Type B pancreatic cell (in vitro differentiated cells): ENCODE results near the gene DNMT1. TPM values are rescaled to one million over a fixed set of nuclear protein-coding genes. Genes with fewer than 3 reads are reported as not detected.
A peak's percentile ranks its signal among the peaks of the same experiment; 100 is the strongest.

Source experiments
- DNase-seq: peaks from one replicate; pipeline ENCODE4 v3.0.0; 2021; ENCODE audit warnings: mixed read lengths; ENCODE audit not compliant: unreplicated experiment; ENCODE audit errors: extremely low spot score
- H3K27ac Mint-ChIP-seq: 2 replicates; pipeline ENCODE4 v1.8.0; 2021; ENCODE audit warnings: mild to moderate bottlenecking, mixed read lengths
- H3K27me3 Mint-ChIP-seq: 2 replicates; pipeline ENCODE4 v1.8.0; 2021; ENCODE audit warnings: mixed read lengths
- H3K36me3 Mint-ChIP-seq: 2 replicates; pipeline ENCODE4 v1.8.0; 2021; ENCODE audit warnings: mixed read lengths
- H3K4me1 Mint-ChIP-seq: one replicate; pipeline ENCODE4 v1.8.0; 2021; ENCODE audit warnings: mixed read lengths; ENCODE audit not compliant: unreplicated experiment
- H3K4me3 Mint-ChIP-seq: 2 replicates; pipeline ENCODE4 v1.8.0; 2021; ENCODE audit warnings: mild to moderate bottlenecking, mixed read lengths
- H3K9me3 Mint-ChIP-seq: 2 replicates; pipeline ENCODE4 v1.8.0; 2021; ENCODE audit warnings: mixed read lengths
- total RNA-seq: library from RNA; stranded (reverse); gene quantifications from 2 replicates; pipeline ENCODE4 v1.2.1, GENCODE V29; 2021; ENCODE audit warnings: low replicate concordance
- TF ChIP-seq, protein P1 (sequence below): fragments of 200-600 bp; sonication (generic); conservative IDR thresholded peaks from 2 replicates; pipeline ENCODE4 v1.5.0; 2021; ENCODE audit warnings: antibody characterized with exemption, mild to moderate bottlenecking

The DNMT1 gene
- total RNA-seq, 1 donor from 2014 or later, result 167 TPM

DNA sequence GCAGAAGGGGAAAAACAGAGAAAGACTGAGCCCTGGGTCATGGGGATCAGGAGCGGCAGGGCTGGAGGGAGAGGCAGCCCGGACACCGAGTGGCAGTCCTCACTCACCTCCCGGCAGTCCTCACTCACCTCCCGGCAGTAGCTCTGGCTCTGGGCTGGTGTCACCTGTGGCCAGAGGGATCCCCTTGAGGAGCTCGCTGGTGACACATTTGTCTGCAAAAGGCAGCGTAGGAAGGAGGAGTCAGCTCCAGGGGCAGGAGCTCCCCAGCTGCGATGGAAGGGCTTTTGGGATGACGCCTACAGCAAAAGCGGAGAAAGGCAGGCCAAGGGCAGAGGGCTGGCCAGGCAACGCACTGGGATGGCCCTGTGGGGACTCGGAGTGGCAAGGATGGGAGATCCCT lies 75.8 kb downstream of the DNMT1 start:
- H3K9me3 Mint-ChIP-seq, result no peaks in the 10 kb centered on the region
- peak overlapping the region; percentile 76 for H3K27ac Mint-ChIP-seq
- H3K27me3 Mint-ChIP-seq, result no peaks in the 10 kb centered on the region
- no peaks in the 10 kb centered on the region for H3K4me1 Mint-ChIP-seq
- TF ChIP-seq, protein P1, sequence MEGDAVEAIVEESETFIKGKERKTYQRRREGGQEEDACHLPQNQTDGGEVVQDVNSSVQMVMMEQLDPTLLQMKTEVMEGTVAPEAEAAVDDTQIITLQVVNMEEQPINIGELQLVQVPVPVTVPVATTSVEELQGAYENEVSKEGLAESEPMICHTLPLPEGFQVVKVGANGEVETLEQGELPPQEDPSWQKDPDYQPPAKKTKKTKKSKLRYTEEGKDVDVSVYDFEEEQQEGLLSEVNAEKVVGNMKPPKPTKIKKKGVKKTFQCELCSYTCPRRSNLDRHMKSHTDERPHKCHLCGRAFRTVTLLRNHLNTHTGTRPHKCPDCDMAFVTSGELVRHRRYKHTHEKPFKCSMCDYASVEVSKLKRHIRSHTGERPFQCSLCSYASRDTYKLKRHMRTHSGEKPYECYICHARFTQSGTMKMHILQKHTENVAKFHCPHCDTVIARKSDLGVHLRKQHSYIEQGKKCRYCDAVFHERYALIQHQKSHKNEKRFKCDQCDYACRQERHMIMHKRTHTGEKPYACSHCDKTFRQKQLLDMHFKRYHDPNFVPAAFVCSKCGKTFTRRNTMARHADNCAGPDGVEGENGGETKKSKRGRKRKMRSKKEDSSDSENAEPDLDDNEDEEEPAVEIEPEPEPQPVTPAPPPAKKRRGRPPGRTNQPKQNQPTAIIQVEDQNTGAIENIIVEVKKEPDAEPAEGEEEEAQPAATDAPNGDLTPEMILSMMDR, result no peak
- DNase-seq, result no peak
- peak overlapping the region; percentile 96 for H3K4me3 Mint-ChIP-seq
- no peaks in the 10 kb centered on the region for H3K36me3 Mint-ChIP-seq

DNA sequence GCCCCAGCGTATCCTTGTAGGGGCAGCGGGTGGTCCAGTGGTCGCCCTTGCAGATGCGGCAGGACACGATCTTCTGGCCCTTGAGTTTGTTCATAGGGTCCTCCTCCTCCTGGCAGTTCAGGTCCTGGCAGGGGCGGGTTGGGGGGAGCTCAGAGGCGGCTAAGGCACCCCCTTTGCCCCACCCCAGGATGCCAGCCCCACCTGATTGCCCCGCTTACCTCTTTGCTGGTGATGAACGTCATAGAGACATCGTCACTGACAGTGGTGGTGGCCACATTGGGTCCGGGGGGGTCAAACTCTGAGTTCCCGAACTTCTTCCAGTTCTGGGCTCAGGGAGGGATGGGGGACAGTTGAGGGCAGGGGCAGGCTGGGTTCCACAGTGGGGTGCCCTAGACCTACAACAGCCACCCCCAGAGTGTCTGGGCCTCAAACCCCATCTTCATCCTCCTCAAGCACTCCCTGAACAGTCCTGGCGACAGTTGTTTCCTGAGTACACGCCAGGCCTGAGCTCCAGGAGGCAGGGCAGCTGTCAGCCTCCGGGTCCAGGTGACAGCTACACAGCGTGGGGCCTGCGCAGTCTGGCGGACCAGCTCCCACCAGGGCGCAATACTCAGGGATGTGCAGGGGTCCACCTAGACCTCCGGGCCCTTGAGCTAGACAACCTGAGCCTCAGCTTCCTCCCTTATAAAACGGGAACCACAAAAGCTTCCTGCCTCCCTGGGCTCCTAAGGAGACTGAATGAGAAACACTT lies 77.7 kb downstream of the DNMT1 start:
- TF ChIP-seq, protein P1, result no peak
- no peaks in the 10 kb centered on the region for H3K36me3 Mint-ChIP-seq
- no peak overlapping the region for H3K27ac Mint-ChIP-seq

DNA sequence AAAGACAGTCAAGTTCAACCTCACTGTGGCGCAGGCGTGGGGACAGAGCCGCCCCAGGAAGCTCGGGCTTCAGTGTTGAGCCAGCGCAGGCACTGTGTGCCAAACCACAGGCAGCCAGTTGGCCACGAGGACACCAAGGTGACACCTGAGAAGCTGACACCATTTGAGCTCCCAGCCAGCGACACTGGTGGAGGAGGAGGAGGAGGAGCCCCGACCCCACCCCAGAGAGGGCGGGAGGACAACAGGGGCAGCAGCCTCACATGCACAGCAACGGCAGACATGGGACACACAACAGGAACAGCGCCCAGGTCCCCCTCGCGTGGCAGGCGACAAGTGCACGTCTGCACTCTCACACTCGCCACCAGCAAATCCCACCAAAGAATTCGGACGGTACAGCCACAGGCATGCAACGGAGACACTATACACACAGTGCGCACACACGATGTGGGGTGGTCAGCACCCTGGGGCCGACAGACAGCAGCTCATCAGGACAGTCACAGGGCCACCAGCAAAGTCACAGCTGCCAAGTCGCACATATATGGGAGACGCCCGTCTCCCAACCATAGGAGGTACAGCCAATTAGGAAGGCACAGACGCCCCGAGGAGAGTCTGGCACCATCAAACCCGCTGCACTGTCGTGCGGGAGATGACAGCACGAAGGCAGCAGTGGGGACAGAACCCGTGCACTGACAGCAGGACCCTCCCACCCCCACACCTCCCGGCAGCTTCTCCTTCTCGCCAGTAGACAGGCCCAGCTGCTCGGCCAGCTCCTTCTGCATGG lies 78.5 kb downstream of the DNMT1 start:
- Mint-ChIP-seq H3K4me1 (peaks cover 4% of the 10 kb centered on the region), H3K4me3 (peak overlapping the region; percentile 34), H3K36me3 (no peaks in the 10 kb centered on the region), H3K27me3 (no peaks in the 10 kb centered on the region), H3K9me3 (no peaks in the 10 kb centered on the region), H3K27ac (no peak overlapping the region)
- DNase-seq, result no peak
- TF ChIP-seq, protein P1, result no peak

More for the DNA sequence above, 77.7 kb downstream of the DNMT1 start:
- Mint-ChIP-seq H3K27me3 (no peaks in the 10 kb centered on the region), H3K9me3 (no peaks in the 10 kb centered on the region), H3K4me1 (peaks cover 4% of the 10 kb centered on the region), H3K4me3 (peak overlapping the region; percentile 28)
- no peak for DNase-seq

DNA sequence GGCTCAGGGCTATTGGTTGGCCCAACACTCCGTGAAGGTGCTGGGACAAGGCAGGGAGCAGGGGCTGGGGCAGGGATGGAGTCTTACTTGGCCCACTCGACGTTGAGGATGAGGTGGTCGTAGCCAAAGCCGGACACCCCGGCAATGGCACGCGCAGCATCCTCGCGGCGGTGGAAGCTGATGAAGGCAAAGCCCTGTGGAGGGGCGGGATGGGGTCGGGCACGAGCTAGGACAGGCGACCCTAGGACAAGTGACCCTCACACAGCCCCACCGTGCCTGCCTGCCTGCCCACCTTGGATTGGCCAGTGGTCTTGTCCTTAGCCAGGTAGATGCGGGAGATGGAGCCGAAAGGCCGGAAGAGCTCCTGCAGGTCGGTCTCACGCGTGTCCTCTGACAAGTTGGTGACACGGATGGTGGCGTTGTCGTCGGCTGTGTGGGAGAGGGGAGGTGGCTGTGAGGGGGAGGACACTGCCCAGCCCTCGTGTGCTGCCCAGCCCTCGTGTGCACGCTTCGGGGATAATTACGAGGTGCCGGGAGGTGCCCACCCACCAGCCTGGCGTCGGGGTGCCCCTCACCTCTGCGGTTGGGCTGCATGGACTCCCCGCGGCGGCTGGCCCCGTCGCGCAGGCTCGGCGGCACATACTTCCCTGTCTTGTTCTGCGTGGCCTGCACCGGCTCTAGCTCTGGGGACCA lies 79.2 kb downstream of the DNMT1 start:
- peak overlapping the region; percentile 31 for H3K27ac Mint-ChIP-seq
- no peaks in the 10 kb centered on the region for H3K9me3 Mint-ChIP-seq
- peaks cover 4% of the 10 kb centered on the region for H3K4me1 Mint-ChIP-seq
- H3K36me3 Mint-ChIP-seq, result no peaks in the 10 kb centered on the region
- no peak for DNase-seq
- TF ChIP-seq, protein P1, result no peak
- H3K4me3 Mint-ChIP-seq, result no peak overlapping the region
- H3K27me3 Mint-ChIP-seq, result no peaks in the 10 kb centered on the region

DNA sequence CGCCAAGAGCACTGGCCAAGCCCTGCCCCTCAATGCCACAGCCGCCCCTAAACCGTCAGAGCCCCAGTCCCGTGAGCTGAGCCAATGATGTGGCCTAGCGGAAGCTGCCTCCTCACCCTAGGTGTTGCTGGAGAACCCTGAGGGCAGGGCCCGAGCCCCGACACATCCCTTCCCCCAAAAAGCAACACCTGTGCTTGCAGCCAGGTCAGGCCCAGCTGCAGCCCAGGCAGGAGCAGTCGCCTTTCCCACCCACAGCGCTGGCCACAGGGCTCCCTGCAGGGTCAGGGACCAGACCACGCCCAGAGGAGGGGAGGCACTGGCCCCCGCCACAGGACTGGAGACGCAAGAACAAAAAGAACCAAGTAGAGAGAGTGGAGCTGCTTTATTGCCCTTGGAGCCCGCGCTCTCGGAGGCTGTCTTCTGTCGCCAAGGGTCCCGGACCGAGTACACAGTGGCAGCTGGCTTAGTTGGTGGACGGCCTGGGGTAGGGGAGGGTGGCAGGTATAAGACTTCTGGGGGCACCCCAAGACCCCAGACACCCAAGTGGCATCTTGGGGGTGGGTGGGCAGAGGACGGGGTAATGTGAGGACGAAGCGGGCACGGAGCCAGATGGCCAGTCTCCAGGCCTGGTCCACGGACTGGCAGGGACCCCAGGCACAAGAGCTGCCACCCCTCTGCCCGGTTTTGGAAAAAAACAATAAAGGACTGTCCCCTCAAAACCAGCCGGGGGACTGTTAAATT lies 79.9 kb downstream of the DNMT1 start:
- Mint-ChIP-seq H3K4me3 (no peak overlapping the region), H3K27ac (no peak overlapping the region), H3K9me3 (no peaks in the 10 kb centered on the region), H3K4me1 (peaks cover 4% of the 10 kb centered on the region), H3K36me3 (no peaks in the 10 kb centered on the region), H3K27me3 (no peaks in the 10 kb centered on the region)
- TF ChIP-seq, protein P1, result no peak
- DNase-seq, result no peak
